GM12875 (cell line): ENCODE data around the gene UBA1.
A peak's percentile ranks its signal among the peaks of the same experiment; 100 is the strongest.

Experiments used
- H3K4me3 ChIP-seq: one replicate; pipeline ENCODE4 v1.5.1; 2011; ENCODE audit warnings: low read depth, low read length, control low read depth
- CTCF ChIP-seq: IDR thresholded peaks from 2 replicates; pipeline ENCODE4 v1.5.1; 2011; ENCODE audit warnings: low read depth, mild to moderate bottlenecking, control low read depth, inconsistent platforms, low read length, moderate library complexity, borderline replicate concordance; ENCODE audit not compliant: insufficient read depth

The UBA1 gene

DNA sequence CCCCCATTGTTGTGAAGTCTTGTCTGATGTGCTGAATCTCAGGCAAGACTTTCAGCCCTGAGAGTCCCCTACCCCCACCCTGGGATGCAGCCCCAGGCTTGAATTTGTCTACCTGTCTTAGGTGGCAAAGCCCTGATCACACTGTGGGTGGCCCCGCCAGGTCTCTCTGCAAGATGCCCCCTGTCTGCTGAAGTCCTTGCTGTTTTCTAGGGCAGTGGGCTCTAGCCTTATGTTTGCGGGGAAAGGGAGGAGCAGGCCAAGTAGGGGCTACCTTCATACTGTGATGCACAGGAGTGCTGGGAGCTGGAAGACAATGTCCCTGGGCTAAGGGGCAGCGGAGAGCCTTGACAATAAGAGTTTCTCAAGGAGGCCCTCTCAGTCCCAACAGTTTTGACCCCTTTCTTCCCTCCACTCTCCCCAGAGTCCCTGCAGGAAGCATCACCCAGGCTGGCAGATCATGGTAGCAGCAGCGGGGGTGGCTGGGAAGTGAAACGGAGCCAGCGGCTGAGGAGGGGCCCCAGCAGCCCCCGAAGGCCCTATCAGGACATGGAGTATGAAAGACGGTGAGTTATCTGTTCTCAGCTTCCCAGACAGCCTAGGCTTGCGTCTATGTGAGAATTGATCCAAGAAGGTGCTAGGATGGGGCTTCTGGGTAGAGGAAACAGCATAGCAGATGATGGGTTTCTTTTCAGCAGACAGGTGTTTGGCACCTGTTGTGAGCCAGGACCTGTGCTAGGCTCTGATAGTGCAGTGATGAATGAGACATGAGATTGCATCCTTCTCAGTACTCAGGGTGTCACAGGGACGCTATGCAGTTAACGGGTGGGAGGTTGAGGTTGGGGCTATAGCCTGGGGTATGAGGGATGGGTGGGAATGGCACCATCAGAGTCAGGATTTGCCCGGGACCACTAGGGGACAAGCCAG, 46.4 kb upstream of the UBA1 start:
- no peak for TF ChIP-seq CTCF
- peak overlapping the region; percentile 82 for H3K4me3 ChIP-seq

DNA sequence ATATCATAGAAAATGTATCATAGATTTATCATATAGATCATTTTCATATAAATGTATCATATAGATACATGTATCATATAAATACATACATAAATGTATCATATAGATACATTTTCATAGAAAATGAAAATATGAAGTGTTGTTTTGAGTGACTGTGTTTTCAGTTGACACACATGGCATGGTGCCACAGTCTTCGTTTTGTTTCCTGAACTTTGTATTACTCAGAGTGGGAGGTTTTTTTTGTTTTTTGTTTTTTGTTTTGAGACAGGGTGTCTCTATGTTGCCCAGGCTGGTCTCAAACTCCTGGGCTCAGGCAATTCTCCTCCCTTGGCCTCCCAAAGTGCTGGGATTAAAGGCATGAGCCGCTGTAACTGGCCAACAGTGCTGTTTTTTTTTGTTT, 44.7 kb upstream of the UBA1 start:
- H3K4me3 ChIP-seq = no peak overlapping the region
- no peak for TF ChIP-seq CTCF

GRCh38 chrX:47151435-47151834, 42.2 kb upstream of the UBA1 start:
- no peak for TF ChIP-seq CTCF
- no peak overlapping the region for H3K4me3 ChIP-seq

DNA sequence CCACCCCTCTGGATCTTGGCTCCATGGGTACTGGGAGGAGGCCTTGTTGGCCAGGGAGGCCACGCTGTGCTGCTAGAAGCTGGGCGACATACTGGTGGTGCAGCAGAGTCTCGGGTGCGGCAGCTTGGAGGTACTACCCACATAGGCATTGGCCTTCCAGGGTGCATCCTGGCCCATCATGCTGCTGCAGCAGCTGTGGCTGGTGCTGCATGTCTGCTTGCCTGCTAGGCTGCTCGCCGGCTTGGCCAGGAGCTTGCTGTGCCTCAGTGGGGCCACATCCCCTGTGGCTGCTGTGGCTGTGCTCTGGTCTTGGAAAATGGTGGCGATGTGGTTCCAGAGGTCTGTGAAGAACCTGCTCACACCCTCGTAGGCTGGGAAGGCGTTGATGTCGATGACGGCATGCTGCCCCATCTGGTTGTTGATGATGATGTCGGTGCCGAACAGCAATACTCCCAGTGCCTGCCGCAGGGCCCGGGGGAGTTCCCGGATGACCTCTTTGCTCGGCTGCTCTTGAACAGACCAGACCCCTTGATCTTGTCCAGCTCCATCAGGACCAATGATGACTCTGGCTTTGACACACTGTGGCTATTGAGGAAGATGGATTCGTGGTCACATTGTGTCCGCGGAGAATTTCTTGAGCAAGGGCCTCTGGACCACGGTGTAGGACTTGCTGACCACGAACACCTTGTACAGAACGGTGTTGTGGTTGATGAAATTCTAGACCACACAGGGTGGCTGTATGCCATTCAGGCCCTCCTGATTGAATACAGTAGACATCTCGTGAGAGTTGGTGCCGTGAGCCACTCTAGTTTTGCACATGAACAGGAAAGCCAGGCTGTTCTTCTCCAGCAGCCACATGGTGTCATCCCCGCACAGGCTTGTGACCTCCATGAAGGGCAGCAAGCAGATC, 36.8 kb upstream of the UBA1 start:
- H3K4me3 ChIP-seq = no peak overlapping the region
- no peak for TF ChIP-seq CTCF

DNA sequence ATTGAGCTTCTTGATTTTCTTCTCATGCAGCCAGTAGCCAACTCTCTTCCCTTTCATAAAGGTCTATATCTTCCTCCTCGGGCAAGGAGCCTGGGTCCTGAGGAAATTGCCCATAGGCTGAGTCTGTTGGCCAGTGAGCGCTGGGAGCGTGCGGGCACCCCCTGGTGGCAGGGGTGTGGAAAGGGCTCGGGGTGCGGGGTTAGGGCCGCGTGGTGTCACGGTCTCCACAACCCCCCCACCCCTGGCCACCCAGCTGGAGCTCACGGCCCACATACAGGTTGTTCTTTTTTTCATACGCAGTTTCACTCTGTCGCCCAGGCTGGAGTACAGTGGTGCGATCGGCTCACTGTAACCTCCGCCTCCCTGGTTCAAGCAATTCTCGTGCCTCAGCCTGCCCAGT, 35.5 kb upstream of the UBA1 start:
- H3K4me3 ChIP-seq = no peak overlapping the region
- 0 out of 2 replicates have a peak, but pooled peaks have one; percentile 7 for TF ChIP-seq CTCF

DNA sequence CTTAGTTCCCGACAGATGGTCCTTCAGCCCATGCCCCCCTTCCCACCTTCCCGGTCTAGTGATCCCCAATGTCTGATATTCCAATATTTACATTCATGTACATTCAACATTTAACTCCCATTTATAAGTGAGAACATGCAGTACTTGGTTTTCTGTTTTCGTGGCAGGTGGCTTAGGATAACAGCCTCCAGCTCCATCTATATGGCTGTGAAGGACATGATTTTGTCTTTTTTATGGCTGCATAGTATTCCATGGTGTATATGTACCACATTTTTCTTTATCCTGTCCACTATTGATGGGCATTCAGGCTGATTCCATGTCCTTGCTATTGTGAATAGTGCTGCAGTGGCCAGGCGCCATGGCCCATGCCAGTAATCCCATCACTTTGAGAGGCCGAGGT, 34.8 kb upstream of the UBA1 start:
- H3K4me3 ChIP-seq = no peak overlapping the region
- no peak for TF ChIP-seq CTCF
